HL-60 (cell line): ENCODE data around the gene PCDHB1.
"Not testable (repeated sequence)": the region's sequence is repeated elsewhere in the genome, so short reads cannot be mapped to it uniquely, and the experiment has no call there.

Source experiments
- DNase-seq, 2 experiments: peaks; one replicate each; pipeline ENCODE4 v3.0.0-alpha.2; 2010 to 2020; ENCODE audit warnings: low read depth in 1 of 2, low spot score in 1 of 2
- H3K27ac ChIP-seq: fragments of 250-450 bp; sonication (Bioruptor Pico); replicated peaks from 2 replicates; pipeline ENCODE4 v1.5.1; 2020; ENCODE audit warnings: mild to moderate bottlenecking, moderate library complexity
- H3K27me3 ChIP-seq: fragments of 250-450 bp; sonication (Bioruptor Pico); 2 replicates; pipeline ENCODE4 v1.5.1; 2021; ENCODE audit warnings: mild to moderate bottlenecking, moderate library complexity; ENCODE audit not compliant: insufficient read depth, poor library complexity, severe bottlenecking
- H3K4me3 ChIP-seq: replicated peaks from 2 replicates; pipeline ENCODE4 v1.5.1; 2011; ENCODE audit warnings: mild to moderate bottlenecking, control low read depth, low read length; ENCODE audit not compliant: insufficient read depth
- GABPA ChIP-seq: IDR thresholded peaks from 2 replicates; pipeline ENCODE4 v1.6.1; 2012; ENCODE audit warnings: low read depth
- POLR2AphosphoS5 ChIP-seq: IDR thresholded peaks from 2 replicates; pipeline ENCODE4 v1.6.1; 2012; ENCODE audit warnings: low read depth
- SPI1 ChIP-seq: IDR thresholded peaks from 2 replicates; pipeline ENCODE4 v1.6.1; 2012; ENCODE audit warnings: low read depth, mild to moderate bottlenecking, borderline replicate concordance
- TF ChIP-seq, protein P1 (sequence below): IDR thresholded peaks from 2 replicates; pipeline ENCODE4 v1.6.1; 2012; ENCODE audit warnings: low read depth; ENCODE audit not compliant: insufficient replicate concordance
- TF ChIP-seq, protein P2 (sequence below): IDR thresholded peaks from one replicate; pipeline ENCODE4 v1.5.1; 2011; ENCODE audit warnings: low read length, control low read depth, inconsistent platforms; ENCODE audit not compliant: insufficient read depth

PCDHB1 gene

DNA sequence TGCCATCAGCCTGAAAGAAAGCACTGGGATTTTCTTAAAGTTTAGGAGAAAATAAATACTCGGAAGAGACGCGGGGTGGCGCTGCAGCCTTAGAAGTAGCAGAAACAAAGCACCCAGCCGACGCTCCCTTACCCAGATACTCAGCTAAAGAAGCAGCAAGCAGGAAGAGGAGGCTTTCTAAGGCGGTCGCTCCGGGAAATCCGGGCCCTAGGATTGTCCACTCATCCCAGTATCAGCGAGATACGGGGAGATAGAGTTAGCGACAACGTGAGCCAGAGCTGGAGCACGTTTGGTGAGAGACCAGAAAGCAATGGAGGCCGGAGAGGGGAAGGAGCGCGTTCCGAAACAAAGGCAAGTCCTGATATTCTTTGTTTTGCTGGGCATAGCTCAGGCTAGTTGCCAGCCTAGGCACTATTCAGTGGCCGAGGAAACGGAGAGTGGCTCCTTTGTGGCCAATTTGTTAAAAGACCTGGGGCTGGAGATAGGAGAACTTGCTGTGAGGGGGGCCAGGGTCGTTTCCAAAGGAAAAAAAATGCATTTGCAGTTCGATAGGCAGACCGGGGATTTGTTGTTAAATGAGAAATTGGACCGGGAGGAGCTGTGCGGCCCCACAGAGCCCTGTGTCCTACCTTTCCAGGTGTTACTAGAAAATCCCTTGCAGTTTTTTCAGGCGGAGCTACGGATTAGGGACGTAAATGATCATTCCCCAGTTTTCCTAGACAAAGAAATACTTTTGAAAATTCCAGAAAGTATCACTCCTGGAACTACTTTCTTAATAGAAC, 43.5 kb downstream of the PCDHB1 start, which contains the start of gene PCDHB2:
Gene PCDHB2, plus strand, starts transcription at position 135 of the 782 bp plus-strand sequence. Its CDS starts 176 bp downstream, at position 311.
- Histone ChIP-seq H3K27ac (no peak within 1 kb of the TSS), H3K4me3 (no peak within 1 kb of the TSS), H3K27me3 (no peaks in the 10 kb centered on the region)
- TF ChIP-seq GABPA: no peak
- TF ChIP-seq POLR2AphosphoS5: no peak
- TF ChIP-seq, protein P1, sequence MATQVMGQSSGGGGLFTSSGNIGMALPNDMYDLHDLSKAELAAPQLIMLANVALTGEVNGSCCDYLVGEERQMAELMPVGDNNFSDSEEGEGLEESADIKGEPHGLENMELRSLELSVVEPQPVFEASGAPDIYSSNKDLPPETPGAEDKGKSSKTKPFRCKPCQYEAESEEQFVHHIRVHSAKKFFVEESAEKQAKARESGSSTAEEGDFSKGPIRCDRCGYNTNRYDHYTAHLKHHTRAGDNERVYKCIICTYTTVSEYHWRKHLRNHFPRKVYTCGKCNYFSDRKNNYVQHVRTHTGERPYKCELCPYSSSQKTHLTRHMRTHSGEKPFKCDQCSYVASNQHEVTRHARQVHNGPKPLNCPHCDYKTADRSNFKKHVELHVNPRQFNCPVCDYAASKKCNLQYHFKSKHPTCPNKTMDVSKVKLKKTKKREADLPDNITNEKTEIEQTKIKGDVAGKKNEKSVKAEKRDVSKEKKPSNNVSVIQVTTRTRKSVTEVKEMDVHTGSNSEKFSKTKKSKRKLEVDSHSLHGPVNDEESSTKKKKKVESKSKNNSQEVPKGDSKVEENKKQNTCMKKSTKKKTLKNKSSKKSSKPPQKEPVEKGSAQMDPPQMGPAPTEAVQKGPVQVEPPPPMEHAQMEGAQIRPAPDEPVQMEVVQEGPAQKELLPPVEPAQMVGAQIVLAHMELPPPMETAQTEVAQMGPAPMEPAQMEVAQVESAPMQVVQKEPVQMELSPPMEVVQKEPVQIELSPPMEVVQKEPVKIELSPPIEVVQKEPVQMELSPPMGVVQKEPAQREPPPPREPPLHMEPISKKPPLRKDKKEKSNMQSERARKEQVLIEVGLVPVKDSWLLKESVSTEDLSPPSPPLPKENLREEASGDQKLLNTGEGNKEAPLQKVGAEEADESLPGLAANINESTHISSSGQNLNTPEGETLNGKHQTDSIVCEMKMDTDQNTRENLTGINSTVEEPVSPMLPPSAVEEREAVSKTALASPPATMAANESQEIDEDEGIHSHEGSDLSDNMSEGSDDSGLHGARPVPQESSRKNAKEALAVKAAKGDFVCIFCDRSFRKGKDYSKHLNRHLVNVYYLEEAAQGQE: no peak
- no peak for TF ChIP-seq SPI1
- TF ChIP-seq, protein P2, sequence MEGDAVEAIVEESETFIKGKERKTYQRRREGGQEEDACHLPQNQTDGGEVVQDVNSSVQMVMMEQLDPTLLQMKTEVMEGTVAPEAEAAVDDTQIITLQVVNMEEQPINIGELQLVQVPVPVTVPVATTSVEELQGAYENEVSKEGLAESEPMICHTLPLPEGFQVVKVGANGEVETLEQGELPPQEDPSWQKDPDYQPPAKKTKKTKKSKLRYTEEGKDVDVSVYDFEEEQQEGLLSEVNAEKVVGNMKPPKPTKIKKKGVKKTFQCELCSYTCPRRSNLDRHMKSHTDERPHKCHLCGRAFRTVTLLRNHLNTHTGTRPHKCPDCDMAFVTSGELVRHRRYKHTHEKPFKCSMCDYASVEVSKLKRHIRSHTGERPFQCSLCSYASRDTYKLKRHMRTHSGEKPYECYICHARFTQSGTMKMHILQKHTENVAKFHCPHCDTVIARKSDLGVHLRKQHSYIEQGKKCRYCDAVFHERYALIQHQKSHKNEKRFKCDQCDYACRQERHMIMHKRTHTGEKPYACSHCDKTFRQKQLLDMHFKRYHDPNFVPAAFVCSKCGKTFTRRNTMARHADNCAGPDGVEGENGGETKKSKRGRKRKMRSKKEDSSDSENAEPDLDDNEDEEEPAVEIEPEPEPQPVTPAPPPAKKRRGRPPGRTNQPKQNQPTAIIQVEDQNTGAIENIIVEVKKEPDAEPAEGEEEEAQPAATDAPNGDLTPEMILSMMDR: no peak
- DNase-seq: no peak

DNA sequence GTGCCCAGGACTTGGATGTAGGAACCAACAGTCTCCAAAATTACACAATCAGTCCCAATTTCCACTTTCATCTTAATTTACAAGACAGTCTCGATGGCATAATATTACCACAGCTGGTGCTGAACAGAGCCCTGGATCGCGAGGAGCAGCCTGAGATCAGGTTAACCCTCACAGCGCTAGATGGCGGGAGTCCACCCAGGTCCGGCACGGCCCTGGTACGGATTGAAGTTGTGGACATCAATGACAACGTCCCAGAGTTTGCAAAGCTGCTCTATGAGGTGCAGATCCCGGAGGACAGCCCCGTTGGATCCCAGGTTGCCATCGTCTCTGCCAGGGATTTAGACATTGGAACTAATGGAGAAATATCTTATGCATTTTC, 44.1 kb downstream of the PCDHB1 start:
- DNase-seq: no peak
- TF ChIP-seq, protein P1: no peak
- no peak for TF ChIP-seq GABPA
- TF ChIP-seq SPI1: no peak
- TF ChIP-seq POLR2AphosphoS5: no peak
- TF ChIP-seq, protein P2: no peak
- no peak overlapping the region for H3K27ac ChIP-seq
- H3K4me3 ChIP-seq: no peak overlapping the region
- no peaks in the 10 kb centered on the region for H3K27me3 ChIP-seq

DNA sequence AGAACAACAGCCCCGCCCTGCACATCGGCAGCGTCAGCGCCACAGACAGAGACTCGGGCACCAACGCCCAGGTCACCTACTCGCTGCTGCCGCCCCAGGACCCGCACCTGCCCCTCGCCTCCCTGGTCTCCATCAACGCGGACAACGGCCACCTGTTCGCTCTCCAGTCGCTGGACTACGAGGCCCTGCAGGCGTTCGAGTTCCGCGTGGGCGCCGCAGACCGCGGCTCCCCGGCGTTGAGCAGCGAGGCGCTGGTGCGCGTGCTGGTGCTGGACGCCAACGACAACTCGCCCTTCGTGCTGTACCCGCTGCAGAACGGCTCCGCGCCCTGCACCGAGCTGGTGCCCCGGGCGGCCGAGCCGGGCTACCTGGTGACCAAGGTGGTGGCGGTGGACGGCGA, 45.0 kb downstream of the PCDHB1 start:
- DNase-seq, H3K27ac ChIP-seq, H3K27me3 ChIP-seq, H3K4me3 ChIP-seq: not testable (repeated sequence)

DNA sequence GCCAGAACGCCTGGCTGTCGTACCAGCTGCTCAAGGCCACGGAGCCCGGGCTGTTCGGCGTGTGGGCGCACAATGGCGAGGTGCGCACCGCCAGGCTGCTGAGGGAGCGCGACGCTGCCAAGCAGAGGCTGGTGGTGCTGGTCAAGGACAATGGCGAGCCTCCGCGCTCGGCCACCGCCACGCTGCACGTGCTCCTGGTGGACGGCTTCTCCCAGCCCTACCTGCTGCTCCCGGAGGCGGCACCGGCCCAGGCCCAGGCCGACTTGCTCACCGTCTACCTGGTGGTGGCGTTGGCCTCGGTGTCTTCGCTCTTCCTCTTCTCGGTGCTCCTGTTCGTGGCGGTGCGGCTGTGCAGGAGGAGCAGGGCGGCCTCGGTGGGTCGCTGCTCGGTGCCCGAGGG, 45.4 kb downstream of the PCDHB1 start:
- H3K27me3 ChIP-seq, H3K27ac ChIP-seq, DNase-seq, H3K4me3 ChIP-seq: not testable (repeated sequence)

DNA sequence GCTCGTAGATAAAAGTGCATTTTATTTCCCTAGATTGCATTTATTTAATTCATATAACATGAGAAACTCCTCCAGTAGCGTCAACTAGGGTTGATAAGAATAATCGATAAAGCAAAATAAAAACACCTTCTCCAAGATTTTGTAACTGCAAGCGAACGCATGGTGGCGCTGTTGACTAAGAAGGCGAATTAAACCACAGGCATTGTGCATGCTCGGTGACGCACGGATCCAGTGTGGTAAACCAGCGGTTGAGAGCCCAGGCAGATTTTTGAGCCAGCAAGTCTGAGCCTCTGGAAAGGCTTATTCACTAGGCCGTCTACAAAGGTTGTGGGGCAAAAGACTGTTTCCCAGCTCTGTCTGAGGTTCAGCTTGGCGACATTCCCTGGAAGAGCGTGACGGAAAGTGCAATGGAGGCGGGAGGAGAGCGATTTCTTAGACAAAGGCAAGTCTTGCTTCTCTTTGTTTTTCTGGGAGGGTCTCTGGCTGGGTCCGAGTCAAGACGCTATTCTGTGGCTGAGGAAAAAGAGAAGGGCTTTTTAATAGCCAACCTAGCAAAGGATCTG, 49.1 kb downstream of the PCDHB1 start, which contains the start of gene PCDHB3:
Gene PCDHB3, plus strand, starts transcription at position 231 of the 563 bp plus-strand sequence. Its CDS starts 177 bp downstream, at position 408.
- no peaks in the 10 kb centered on the region for H3K27me3 ChIP-seq
- DNase-seq: peak; percentile 13 to 21
- no peak within 1 kb of the TSS for H3K27ac ChIP-seq
- no peak within 1 kb of the TSS for H3K4me3 ChIP-seq
- TF ChIP-seq GABPA: no peak
- no peak for TF ChIP-seq SPI1
- no peak for TF ChIP-seq POLR2AphosphoS5
- TF ChIP-seq, protein P1: no peak
- TF ChIP-seq, protein P2: peak; percentile 6
